AG10803 (cell line): ENCODE results near the gene SPAG8.
A peak's percentile ranks its signal among the peaks of the same experiment; 100 is the strongest.

Source experiments
- DNase-seq: peaks from one replicate; pipeline ENCODE4 v3.0.0; 2010; ENCODE audit warnings: low read depth
- H3K4me3 ChIP-seq: 2 replicates; pipeline ENCODE4 v1.5.1; 2011; ENCODE audit warnings: mild to moderate bottlenecking, low read length, control low read depth
- TF ChIP-seq, protein P1 (sequence below): conservative IDR thresholded peaks from 2 replicates; pipeline ENCODE4 v1.5.1; 2011; ENCODE audit warnings: mild to moderate bottlenecking, low read length, control low read depth, inconsistent platforms

SPAG8 gene, protein sequence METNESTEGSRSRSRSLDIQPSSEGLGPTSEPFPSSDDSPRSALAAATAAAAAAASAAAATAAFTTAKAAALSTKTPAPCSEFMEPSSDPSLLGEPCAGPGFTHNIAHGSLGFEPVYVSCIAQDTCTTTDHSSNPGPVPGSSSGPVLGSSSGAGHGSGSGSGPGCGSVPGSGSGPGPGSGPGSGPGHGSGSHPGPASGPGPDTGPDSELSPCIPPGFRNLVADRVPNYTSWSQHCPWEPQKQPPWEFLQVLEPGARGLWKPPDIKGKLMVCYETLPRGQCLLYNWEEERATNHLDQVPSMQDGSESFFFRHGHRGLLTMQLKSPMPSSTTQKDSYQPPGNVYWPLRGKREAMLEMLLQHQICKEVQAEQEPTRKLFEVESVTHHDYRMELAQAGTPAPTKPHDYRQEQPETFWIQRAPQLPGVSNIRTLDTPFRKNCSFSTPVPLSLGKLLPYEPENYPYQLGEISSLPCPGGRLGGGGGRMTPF

DNA sequence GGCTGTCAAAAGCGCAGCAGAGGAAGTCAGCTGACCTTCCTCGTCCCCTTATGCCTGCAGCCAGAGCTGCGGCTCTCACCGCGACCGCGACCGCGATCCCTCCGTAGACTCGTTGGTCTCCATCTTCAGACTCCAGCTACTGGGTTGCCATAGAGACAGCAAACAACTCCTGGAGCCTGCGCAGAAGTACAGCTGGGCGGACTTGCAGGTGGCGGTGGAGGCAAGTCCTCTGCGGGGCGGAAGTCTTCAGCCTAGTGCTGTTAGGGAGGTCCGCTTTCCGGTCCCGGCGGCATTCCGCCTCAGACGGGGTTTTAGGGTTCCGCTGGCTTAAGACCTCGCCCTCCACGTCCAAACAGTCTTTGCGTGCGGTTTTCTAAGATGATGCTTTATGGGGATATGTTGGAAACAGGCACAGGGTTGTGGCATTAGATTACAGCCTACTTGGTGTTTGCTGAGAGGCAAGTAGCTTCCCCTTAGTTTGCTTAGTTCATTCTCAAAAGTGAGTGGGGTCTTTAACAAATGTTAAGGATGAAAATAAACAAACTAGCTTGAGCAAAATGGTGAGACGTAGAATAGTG, at the start of gene SPAG8:
TSS of gene SPAG8 (minus strand) at position 238 of the 578 bp plus-strand sequence. CDS start at position 123, 115 bp downstream.
- TF ChIP-seq, protein P1, sequence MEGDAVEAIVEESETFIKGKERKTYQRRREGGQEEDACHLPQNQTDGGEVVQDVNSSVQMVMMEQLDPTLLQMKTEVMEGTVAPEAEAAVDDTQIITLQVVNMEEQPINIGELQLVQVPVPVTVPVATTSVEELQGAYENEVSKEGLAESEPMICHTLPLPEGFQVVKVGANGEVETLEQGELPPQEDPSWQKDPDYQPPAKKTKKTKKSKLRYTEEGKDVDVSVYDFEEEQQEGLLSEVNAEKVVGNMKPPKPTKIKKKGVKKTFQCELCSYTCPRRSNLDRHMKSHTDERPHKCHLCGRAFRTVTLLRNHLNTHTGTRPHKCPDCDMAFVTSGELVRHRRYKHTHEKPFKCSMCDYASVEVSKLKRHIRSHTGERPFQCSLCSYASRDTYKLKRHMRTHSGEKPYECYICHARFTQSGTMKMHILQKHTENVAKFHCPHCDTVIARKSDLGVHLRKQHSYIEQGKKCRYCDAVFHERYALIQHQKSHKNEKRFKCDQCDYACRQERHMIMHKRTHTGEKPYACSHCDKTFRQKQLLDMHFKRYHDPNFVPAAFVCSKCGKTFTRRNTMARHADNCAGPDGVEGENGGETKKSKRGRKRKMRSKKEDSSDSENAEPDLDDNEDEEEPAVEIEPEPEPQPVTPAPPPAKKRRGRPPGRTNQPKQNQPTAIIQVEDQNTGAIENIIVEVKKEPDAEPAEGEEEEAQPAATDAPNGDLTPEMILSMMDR, result no peak; the same call in 1 of the 2 replicates
- H3K4me3 ChIP-seq, result peak within 1 kb of the TSS; percentile 72
- DNase-seq, result peak; percentile 97

DNA sequence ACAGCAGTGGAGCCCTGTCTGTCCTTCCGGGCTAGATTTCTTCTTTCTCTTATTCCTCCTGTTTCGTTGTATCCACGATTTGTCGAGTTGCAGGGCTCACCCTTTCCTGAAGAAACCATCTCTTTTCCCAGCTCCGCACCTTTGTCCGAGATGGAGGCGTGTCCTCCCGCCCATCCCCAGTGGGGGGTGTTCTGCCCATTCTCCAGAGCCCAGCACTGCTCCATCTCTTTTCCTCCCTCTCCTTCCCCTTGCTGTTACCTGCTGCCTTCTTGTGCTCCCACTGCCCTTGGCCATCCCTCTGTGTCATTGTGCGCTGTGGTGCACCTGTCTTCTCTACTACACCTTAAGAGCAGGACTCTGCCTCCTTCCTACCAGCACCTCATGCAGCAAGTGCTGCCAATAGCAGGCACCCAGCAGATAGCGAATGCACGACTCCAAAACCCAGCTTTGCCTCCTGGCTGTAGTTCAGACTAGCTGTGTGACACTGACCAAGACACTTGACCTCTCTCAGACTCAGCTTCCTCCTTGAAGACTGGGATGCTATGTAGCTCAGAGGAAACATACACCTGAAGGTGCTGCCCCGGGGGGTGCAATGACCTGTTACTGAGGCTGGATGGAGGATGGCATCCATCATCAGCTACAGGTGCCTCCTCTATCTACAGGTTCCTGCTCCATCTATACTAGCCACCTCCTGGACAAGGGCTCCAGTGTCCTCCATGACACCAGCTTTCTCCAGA, 49.3 kb upstream of the SPAG8 start:
- H3K4me3 ChIP-seq, result no peak overlapping the region
- DNase-seq, result no peak
- TF ChIP-seq, protein P1, result no peak

DNA sequence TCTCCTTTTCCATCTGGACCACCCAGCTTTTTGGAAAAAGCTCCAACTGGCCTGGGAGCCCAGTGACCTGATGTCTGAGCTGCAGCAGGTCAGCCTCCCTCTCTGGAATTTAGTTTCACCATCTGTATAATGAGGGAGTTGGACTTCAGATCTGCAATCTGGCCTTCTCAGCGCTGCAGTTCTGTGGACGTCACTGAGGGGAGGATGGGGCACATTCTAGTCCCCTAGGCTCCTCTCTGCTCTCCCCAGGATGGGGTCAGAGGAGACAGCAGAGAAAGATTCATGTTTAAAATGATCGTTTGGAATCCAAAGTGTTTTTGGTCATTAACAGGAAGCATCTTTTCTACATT, 47.9 kb upstream of the SPAG8 start:
- no peak overlapping the region for H3K4me3 ChIP-seq
- DNase-seq, result peak; percentile 15
- TF ChIP-seq, protein P1, result no peak

DNA sequence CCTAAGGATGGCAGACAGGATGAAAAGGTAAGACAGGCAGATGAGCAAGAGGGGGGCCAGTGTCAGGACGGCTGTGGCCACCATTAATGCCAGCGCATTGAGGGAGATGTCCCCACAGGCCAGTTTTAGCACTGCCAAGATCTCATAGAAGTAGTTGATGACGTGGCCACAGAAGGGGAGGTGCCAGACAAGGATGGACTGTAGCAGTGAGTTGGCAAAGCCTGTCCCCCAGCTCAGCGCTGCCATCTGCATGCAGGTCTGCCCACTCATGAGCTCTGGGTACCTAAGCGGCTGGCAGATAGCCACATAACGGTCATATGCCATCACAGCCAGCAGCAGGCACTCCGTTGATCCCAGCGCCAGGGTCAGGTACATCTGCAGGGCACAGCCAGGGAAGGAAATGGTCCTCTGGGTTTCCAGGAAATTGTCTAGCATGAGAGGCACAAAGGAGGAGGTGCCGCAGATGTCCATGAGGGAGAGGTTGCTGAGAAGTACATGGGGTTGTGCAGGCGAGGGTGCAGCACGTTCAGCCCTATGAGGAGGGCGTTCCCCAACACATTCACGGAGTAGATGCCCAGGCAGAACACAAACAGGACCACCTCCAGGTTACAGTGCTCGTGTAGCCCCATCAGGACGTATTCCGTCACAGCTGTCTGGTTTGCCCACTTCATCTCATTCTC, 47.4 kb upstream of the SPAG8 start:
- H3K4me3 ChIP-seq, result no peak overlapping the region
- TF ChIP-seq, protein P1, result no peak
- DNase-seq, result peak; percentile 20

DNA sequence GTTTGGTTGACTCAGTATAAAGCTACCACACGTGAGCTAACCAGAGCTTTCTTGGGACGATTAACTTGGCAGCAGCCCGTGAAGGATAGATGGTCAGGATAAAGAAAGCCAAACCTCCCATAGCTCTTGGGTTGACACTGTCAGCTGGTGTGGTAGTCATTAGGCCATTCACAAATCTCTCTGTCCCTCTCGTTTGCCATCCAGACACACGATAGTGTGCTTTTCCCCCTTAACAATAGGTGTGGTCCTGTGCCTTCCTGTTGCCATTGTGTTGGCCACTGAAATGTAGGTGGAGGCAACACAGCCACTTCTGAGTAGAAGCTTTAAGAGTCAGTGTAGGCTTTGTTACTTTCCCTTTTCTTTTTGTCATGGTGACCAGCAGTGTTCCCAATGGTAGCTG, 46.4 kb upstream of the SPAG8 start:
- H3K4me3 ChIP-seq, result no peak overlapping the region
- DNase-seq, result no peak
- TF ChIP-seq, protein P1, result no peak

DNA sequence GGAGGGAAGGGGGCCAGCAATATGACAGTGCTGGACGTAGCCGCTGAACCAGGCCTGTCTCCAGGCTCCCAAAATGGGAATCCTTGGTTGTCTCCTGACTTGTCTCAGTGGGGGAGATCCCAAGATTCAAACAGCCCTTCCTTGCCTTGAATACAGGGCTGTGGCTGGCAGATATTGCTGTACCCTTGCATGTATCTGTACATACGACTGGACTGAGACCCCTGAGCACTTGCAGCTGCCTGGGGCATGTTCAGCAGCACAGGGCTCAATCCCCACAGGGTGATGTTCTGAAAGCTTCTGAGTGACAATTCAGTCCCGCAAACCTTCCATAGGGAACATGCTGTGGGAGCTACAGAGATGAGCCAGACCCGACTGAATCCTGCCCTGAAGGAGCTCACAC, 44.8 kb upstream of the SPAG8 start:
- no peak overlapping the region for H3K4me3 ChIP-seq
- no peak for DNase-seq
- TF ChIP-seq, protein P1, result no peak
